OCI-LY1 (cell line): ENCODE results near the gene NXN.

Source experiments
- H2AFZ ChIP-seq: fragments of 200-600 bp; sonication (generic), shearing (Covaris generic); 2 replicates; pipeline ENCODE4 v1.6.0; 2014; ENCODE audit warnings: antibody characterized with exemption, mild to moderate bottlenecking, low read length
- H3F3A ChIP-seq: fragments of 200-600 bp; sonication (generic), shearing (Covaris generic); 2 replicates; pipeline ENCODE4 v1.6.0; 2014; ENCODE audit warnings: mild to moderate bottlenecking, antibody characterized with exemption, low read length, moderate library complexity; ENCODE audit not compliant: insufficient read depth
- H3K27ac ChIP-seq: fragments of 200-600 bp; sonication (generic); 2 replicates; pipeline ENCODE4 v1.5.1; 2014; ENCODE audit warnings: low read length, mixed run types, mild to moderate bottlenecking, low read depth; ENCODE audit not compliant: poor library complexity, severe bottlenecking
- H3K27me3 ChIP-seq: fragments of 200-600 bp; sonication (generic); 2 replicates; pipeline ENCODE4 v1.6.0; 2014; ENCODE audit warnings: antibody characterized with exemption, mild to moderate bottlenecking, low read length, moderate library complexity; ENCODE audit not compliant: insufficient read depth
- H3K36me3 ChIP-seq: fragments of 200-600 bp; sonication (generic); 2 replicates; pipeline ENCODE4 v1.6.1; 2014; ENCODE audit warnings: mild to moderate bottlenecking, antibody characterized with exemption, low read length, moderate library complexity, mixed read lengths; ENCODE audit not compliant: insufficient read depth
- H3K4me1 ChIP-seq: fragments of 200-600 bp; sonication (generic); 2 replicates; pipeline ENCODE4 v1.5.1; 2014; ENCODE audit warnings: mild to moderate bottlenecking, low read length, moderate library complexity; ENCODE audit not compliant: insufficient read depth, severe bottlenecking
- H3K4me2 ChIP-seq: fragments of 200-600 bp; sonication (generic), shearing (Covaris generic); 2 replicates; pipeline ENCODE4 v1.6.1; 2014; ENCODE audit warnings: low read length
- H3K4me3 ChIP-seq: fragments of 200-600 bp; sonication (generic); 2 replicates; pipeline ENCODE4 v1.5.1; 2014; ENCODE audit warnings: low read length, low read depth, mild to moderate bottlenecking, mixed read lengths; ENCODE audit not compliant: poor library complexity, severe bottlenecking
- H3K79me2 ChIP-seq: fragments of 200-600 bp; shearing (Covaris generic); 2 replicates; pipeline ENCODE4 v1.6.1; 2016; ENCODE audit warnings: mixed run types, low read length, mixed read lengths; ENCODE audit not compliant: insufficient read depth
- H3K9ac ChIP-seq: fragments of 200-600 bp; sonication (generic), shearing (Covaris generic); 2 replicates; pipeline ENCODE4 v1.6.1; 2014; ENCODE audit warnings: mild to moderate bottlenecking, low read length, mixed read lengths
- H3K9me2 ChIP-seq: fragments of 200-600 bp; sonication (generic), shearing (Covaris generic); 2 replicates; pipeline ENCODE4 v1.6.1; 2014; ENCODE audit warnings: low read depth, mild to moderate bottlenecking, low read length, mixed read lengths
- H3K9me3 ChIP-seq: fragments of 200-600 bp; shearing (Covaris generic); 2 replicates; pipeline ENCODE4 v1.6.1; 2014; ENCODE audit warnings: low read length, mixed read lengths
- H4K20me1 ChIP-seq: fragments of 200-600 bp; sonication (generic), shearing (Covaris generic); 2 replicates; pipeline ENCODE4 v1.6.0; 2016; ENCODE audit warnings: mild to moderate bottlenecking, low read length; ENCODE audit not compliant: insufficient read depth
- CTCF ChIP-seq: fragments of 200-600 bp; sonication (generic), shearing (Covaris generic); IDR thresholded peaks from 2 replicates; pipeline ENCODE4 v1.5.1; 2017; ENCODE audit warnings: mild to moderate bottlenecking, antibody characterized with exemption, low read length, moderate library complexity, mixed read lengths
- EZH2 ChIP-seq: fragments of 200-600 bp; sonication (generic), shearing (Covaris generic); IDR thresholded peaks from 2 replicates; pipeline ENCODE4 v1.8.0; 2017; ENCODE audit warnings: borderline replicate concordance, mixed run types, mild to moderate bottlenecking, antibody characterized with exemption, low read length, moderate library complexity, mixed read lengths

The NXN gene

GRCh38 chr17:964876-965275 is 14.7 kb downstream of the NXN start:
- Histone ChIP-seq H3K4me3 (no peak overlapping the region), H3K4me1 (no peaks in the 10 kb centered on the region), H3K36me3 (no peaks in the 10 kb centered on the region), H2AFZ (no peak overlapping the region), H3K27me3 (no peaks in the 10 kb centered on the region; the same call in 1 of the 2 replicates), H4K20me1 (no peaks in the 10 kb centered on the region), H3K4me2 (no peak overlapping the region), H3K9me3 (no peaks in the 10 kb centered on the region), H3K9ac (no peak overlapping the region), H3K9me2 (no peaks in the 10 kb centered on the region), H3F3A (no peaks in the 10 kb centered on the region), H3K27ac (no peak overlapping the region), H3K79me2 (no peaks in the 10 kb centered on the region)
- TF ChIP-seq EZH2 (no peak), CTCF (no peak)

- Histone ChIP-seq H3K27ac (no peak overlapping the region), H3K27me3 (no peaks in the 10 kb centered on the region; the same call in 1 of the 2 replicates), H3K9ac (no peak overlapping the region), H3F3A (no peaks in the 10 kb centered on the region), H4K20me1 (no peaks in the 10 kb centered on the region), H3K36me3 (no peaks in the 10 kb centered on the region), H3K9me3 (no peaks in the 10 kb centered on the region), H3K4me1 (no peaks in the 10 kb centered on the region), H2AFZ (no peak overlapping the region), H3K9me2 (no peaks in the 10 kb centered on the region), H3K79me2 (no peaks in the 10 kb centered on the region), H3K4me2 (no peak overlapping the region), H3K4me3 (no peak overlapping the region)
- TF ChIP-seq CTCF (no peak), EZH2 (no peak)
These were observed 16.9 kb downstream of the NXN start for GRCh38 chr17:962670-963069.

GRCh38 chr17:962166-962565 is 17.4 kb downstream of the NXN start:
- no peaks in the 10 kb centered on the region for H3K79me2 ChIP-seq
- no peaks in the 10 kb centered on the region for H3K9me3 ChIP-seq
- H3K9ac ChIP-seq, result no peak overlapping the region
- no peaks in the 10 kb centered on the region for H3K36me3 ChIP-seq
- H3K4me1 ChIP-seq, result no peaks in the 10 kb centered on the region
- no peaks in the 10 kb centered on the region for H3F3A ChIP-seq
- no peaks in the 10 kb centered on the region; the same call in 1 of the 2 replicates for H3K27me3 ChIP-seq
- no peak overlapping the region for H2AFZ ChIP-seq
- no peaks in the 10 kb centered on the region for H4K20me1 ChIP-seq
- no peaks in the 10 kb centered on the region for H3K9me2 ChIP-seq
- TF ChIP-seq CTCF, result no peak
- no peak for TF ChIP-seq EZH2
- no peak overlapping the region for H3K4me3 ChIP-seq
- no peak overlapping the region for H3K27ac ChIP-seq
- no peak overlapping the region for H3K4me2 ChIP-seq
